Heart left ventricle (tissue), 16 donors: ENCODE measurements around the gene UMPS. TPM values are rescaled to one million over a fixed set of nuclear protein-coding genes. Genes with fewer than 3 reads are reported as not detected.

ENCODE experiments used
- ATAC-seq, 4 donors: fragments of 200-7000 bp; cut with Tn5 transposase; one replicate each; pipeline ENCODE4 v1.9.1; 2020 to 2022; ENCODE audit warnings: moderate library complexity in 4 of 4, mild to moderate bottlenecking in 3 of 4, moderate number of reproducible peaks in 1 of 4
- DNase-seq, 5 donors: peaks; one replicate each; pipeline ENCODE4 v3.0.0-alpha.2; 2020
- H3K27ac ChIP-seq, 12 donors: fragments of 200-600 bp; sonication (generic) in 4 of 12; one replicate each; pipeline versions ENCODE4 v1.5.0 to v1.8.0; 2016 to 2022; ENCODE audit warnings: mild to moderate bottlenecking in 2 of 12
- H3K27me3 ChIP-seq, 9 donors: fragments of 200-600 bp; sonication (generic) in 2 of 9; one replicate each; pipeline versions ENCODE4 v1.5.1 to v1.8.0; 2016 to 2022; ENCODE audit warnings: mild to moderate bottlenecking in 3 of 9
- H3K36me3 ChIP-seq, 9 donors: fragments of 200-600 bp; sonication (generic) in 2 of 9; one replicate each; pipeline versions ENCODE4 v1.5.0 to v1.8.0; 2018 to 2022; ENCODE audit warnings: mild to moderate bottlenecking in 2 of 9
- H3K4me1 ChIP-seq, 12 donors: fragments of 200-600 bp; sonication (generic) in 4 of 12; one replicate each; pipeline versions ENCODE4 v1.5.0 to v1.8.0; 2016 to 2022; ENCODE audit warnings: mild to moderate bottlenecking in 3 of 12
- H3K4me3 ChIP-seq, 12 donors: fragments of 200-600 bp; sonication (generic) in 4 of 12; one replicate each; pipeline versions ENCODE4 v1.5.0 to v1.8.0; 2017 to 2022; ENCODE audit warnings: mild to moderate bottlenecking in 9 of 12, moderate library complexity in 4 of 12
- H3K9me3 ChIP-seq, 12 donors: fragments of 200-600 bp; sonication (generic) in 4 of 12; one replicate each; pipeline versions ENCODE4 v1.5.0 to v1.8.0; 2016 to 2022; ENCODE audit warnings: mild to moderate bottlenecking in 1 of 12
- CTCF ChIP-seq, 12 donors: fragments of 200-600 bp; sonication (generic) in 4 of 12; IDR thresholded peaks; one replicate each; pipeline versions ENCODE4 v1.5.0 to v1.8.0; 2018 to 2022; ENCODE audit warnings: antibody characterized with exemption in 12 of 12, mild to moderate bottlenecking in 5 of 12
- POLR2A ChIP-seq, 2 donors: fragments of 450-650 bp; IDR thresholded peaks; one replicate each; pipeline ENCODE4 v1.6.1; 2017; ENCODE audit warnings: antibody characterized with exemption in 2 of 2, mild to moderate bottlenecking in 2 of 2, moderate library complexity in 2 of 2
- WGBS, 4 donors: extraction: QIAGEN DNeasy Blood & Tissue Kit in 2 of 4; methylation state at CpG; one replicate each; pipeline versions ENCODE4 v1.1.5 to v1.1.7; 2013 to 2018; 5-methylcytosine and 5-hydroxymethylcytosine counted together
- intact Hi-C, 10 donors: fragments of 100-400 bp; cut with DNase I; formaldehyde crosslinking; loops; one replicate each; pipeline versions ENCODE4 v1.11.1 to v1.14.2; 2022
- polyA plus RNA-seq, 2 donors: library from polyadenylated mRNA; stranded (reverse); fragments of 200-250 nt; gene quantifications; one replicate each; pipeline ENCODE4 v1.2.3, GENCODE V29; 2013
- total RNA-seq, 9 donors: library from RNA; depleted of rRNA in 2 of 9; stranded (reverse); fragments of >200 nt in 2 of 9; fragmentation: NEBNext Ultra II Directional in 3 of 9; extraction: Animal tissue kit (Norgen Biotek cat#: 25700) in 3 of 9; gene quantifications; one replicate each; pipeline versions ENCODE4 v1.1.0 to v1.2.4, GENCODE V29; 2016 to 2023
- donor health status: ischemic (EF 13 %, LVEDD 7.1; RV severe dilation, severe dysfunction).
- donor health status: healthy with polysubstance abuse.
- donor health status: DM: no; HTN: yes; CAD: no.
- donor health status: DM: no; HTN: no; CAD: no.
- donor health status: ischemic (EF 25% LVEDD 6.9; RV normal size, moderate dysfunction).
- donor health status: ischemic (EF 25% LVEDD 5.7; RV mildly dilated, moderate dysfunction).
- donor health status: healthy.
- donor health status: DM: yes; HTN: yes; CAD: no.
- donor health status: ischemic (EF 35%, LVEDD 5.7; RV mildly dilated, moderate dysfunction).
- donor health status: nonischemic (EF 11% LVEDD 7.7; RV severe dilation, severe dysfunction).
- donor health status: DM: yes; HTN: yes; CAD: no.
- donor health status: PGD.
- donor health status: ischemic (EF 29% LVEDD 5.4; RV normal size, mild dysfunction).
- donor health status: nonischemic (EF 23%, LVEDD 6.1; RV moderate dilation, normal function).

Gene UMPS
- total and polyA plus RNA-seq, 11 donors: 2.3 to 15.9 (median 7.1) TPM

DNA sequence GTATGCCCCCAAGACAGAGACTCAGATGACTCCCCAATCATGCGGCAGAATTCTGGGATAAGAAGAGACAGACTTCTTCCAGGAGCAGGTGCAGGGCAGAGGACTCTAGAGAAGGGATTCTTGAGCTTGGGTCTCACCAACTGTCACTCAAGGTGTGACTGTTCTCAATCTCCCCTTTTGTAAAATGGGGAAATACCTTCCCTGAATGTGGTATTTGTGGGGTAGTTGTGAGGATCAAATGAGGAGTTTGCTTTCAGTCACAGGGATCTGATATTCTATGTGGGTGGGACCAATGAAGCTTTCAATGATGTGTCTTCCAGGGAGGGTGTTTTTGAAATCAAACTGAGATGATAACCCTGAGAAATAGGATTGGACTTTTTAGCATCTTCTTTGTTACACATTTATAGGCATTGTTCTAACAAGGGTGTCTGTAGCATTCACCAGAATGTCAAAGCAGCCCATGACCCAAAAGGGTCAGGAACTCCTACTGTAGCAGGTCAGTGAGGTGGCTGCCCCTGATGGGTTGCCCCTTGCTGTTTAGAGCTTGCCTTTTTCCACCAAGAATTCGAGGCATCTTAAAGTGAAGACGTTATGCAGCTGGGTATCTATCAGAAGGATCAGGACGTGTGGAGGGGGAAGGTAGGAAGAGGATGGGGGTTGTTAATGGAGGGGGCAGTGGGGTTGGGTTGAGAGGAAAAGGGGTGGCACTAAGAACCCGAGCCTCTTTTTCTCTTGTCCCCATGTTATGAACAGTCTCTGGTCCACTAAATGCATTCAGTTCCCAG, 28.8 kb downstream of the UMPS start:
- DNase-seq (no peak), ATAC-seq (no peak)
- intact Hi-C loops: no loop called here
- H3K36me3 ChIP-seq: peaks cover 0 to 21% (median 12%) of the 10 kb centered on the region in 9 donors
- no peak overlapping the region for H3K27ac ChIP-seq
- no peak for TF ChIP-seq CTCF (IDR thresholded peaks at IDR 0.05)
- no peak for TF ChIP-seq POLR2A (IDR thresholded peaks at IDR 0.05)
- H3K4me3 ChIP-seq: no peak overlapping the region
- 71 to 76% (median 73%) methylated on average over 5 of the region's 5 CpGs for WGBS, 4 donors
- peaks cover 0 to 18% (median 9%) of the 10 kb centered on the region in 12 donors for H3K4me1 ChIP-seq
- H3K9me3 ChIP-seq: no peaks in the 10 kb centered on the region
- H3K27me3 ChIP-seq: no peaks in the 10 kb centered on the region

- intact Hi-C loops: loop anchor here in 6 of 10 donors (2.0 to 10.0 kb wide), 4 partner anchors 141 to 405 kb away; no protein-coding TSS in a partner anchor
Observed at GRCh38 chr3:124759666-124760401, 29.6 kb downstream of the UMPS start.

GRCh38 chr3:124760601-124761000, 30.3 kb downstream of the UMPS start:
- ATAC-seq (peak; percentile 63 to 81 (median 70)), DNase-seq (peak in 1 of 5 donors; percentile 40)
- H3K27ac ChIP-seq: peak overlapping the region in 1 of 12 donors; percentile 59
- peaks cover 0 to 18% (median 9%) of the 10 kb centered on the region in 12 donors for H3K4me1 ChIP-seq
- no peaks in the 10 kb centered on the region for H3K27me3 ChIP-seq
- H3K4me3 ChIP-seq: no peak overlapping the region
- TF ChIP-seq POLR2A (IDR thresholded peaks at IDR 0.05) (no peak), CTCF (IDR thresholded peaks at IDR 0.05) (no peak)
- no peaks in the 10 kb centered on the region for H3K9me3 ChIP-seq
- WGBS, 4 donors: 40 to 49% (median 44%) methylated on average over 2 of the region's 2 CpGs
- H3K36me3 ChIP-seq: peaks cover 2 to 36% (median 28%) of the 10 kb centered on the region in 9 donors
- intact Hi-C loops: loop anchor here in 6 of 10 donors (2.0 to 10.0 kb wide), 4 partner anchors 140 to 404 kb away; no protein-coding TSS in a partner anchor

More at GRCh38 chr3:124759666-124760401, 29.6 kb downstream of the UMPS start:
- H3K4me1 ChIP-seq: peaks cover 0 to 18% (median 9%) of the 10 kb centered on the region in 12 donors
- no peak for DNase-seq
- ATAC-seq: no peak
- no peak for TF ChIP-seq POLR2A (IDR thresholded peaks at IDR 0.05)
- no peak for TF ChIP-seq CTCF (IDR thresholded peaks at IDR 0.05)
- WGBS, 4 donors: 76 to 84% (median 82%) methylated on average over 12 to 14 of the region's 14 CpGs
- peaks cover 0 to 29% (median 20%) of the 10 kb centered on the region in 9 donors for H3K36me3 ChIP-seq
- H3K9me3 ChIP-seq: no peaks in the 10 kb centered on the region
- no peaks in the 10 kb centered on the region for H3K27me3 ChIP-seq
- no peak overlapping the region for H3K4me3 ChIP-seq
- no peak overlapping the region for H3K27ac ChIP-seq
